ENCODE measurements around the gene ROR1.

DNA sequence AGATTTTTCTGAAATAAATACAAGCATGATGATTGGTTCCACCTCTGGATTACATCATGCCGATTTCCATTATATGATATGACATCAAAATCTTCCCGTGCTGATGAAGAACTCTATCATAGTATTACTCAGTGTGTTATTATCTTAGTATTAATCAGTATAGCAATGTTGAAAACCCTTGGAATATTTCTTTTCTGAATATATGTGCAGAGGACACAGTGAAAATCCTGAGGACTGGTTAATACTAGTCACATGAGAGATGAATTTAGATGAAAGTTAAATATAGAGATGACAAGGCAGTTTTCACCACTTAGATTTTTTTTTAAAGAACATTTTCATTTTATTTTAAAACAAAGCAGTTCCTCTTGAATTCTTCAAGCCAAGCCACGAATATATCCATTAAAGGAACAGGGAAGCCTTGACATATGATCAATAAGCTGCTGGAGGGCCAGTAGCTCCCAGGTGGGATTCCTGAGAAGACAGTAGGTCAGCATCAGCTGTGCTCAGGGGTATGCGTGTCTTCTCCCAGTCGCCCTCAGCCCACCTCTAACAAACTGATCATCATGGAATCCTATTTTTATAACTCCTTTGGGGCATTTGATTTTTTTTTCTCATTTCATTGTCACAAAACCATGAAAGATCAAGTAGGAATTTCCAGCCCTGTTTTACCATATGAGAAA, 373.4 kb downstream of the ROR1 start:
- TF ChIP-seq, protein P1, sequence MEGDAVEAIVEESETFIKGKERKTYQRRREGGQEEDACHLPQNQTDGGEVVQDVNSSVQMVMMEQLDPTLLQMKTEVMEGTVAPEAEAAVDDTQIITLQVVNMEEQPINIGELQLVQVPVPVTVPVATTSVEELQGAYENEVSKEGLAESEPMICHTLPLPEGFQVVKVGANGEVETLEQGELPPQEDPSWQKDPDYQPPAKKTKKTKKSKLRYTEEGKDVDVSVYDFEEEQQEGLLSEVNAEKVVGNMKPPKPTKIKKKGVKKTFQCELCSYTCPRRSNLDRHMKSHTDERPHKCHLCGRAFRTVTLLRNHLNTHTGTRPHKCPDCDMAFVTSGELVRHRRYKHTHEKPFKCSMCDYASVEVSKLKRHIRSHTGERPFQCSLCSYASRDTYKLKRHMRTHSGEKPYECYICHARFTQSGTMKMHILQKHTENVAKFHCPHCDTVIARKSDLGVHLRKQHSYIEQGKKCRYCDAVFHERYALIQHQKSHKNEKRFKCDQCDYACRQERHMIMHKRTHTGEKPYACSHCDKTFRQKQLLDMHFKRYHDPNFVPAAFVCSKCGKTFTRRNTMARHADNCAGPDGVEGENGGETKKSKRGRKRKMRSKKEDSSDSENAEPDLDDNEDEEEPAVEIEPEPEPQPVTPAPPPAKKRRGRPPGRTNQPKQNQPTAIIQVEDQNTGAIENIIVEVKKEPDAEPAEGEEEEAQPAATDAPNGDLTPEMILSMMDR (IDR thresholded peaks at IDR 0.05; ENCODE audit: low read depth, low read length): no peak
- TF ChIP-seq POLR2A (IDR thresholded peaks at IDR 0.05; ENCODE audit: extremely low read depth, insufficient read length): no peak
- TF ChIP-seq MYC (IDR thresholded peaks at IDR 0.05; ENCODE audit: low read depth, low read length): no peak
- TF ChIP-seq, protein P2, sequence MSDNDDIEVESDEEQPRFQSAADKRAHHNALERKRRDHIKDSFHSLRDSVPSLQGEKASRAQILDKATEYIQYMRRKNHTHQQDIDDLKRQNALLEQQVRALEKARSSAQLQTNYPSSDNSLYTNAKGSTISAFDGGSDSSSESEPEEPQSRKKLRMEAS (IDR thresholded peaks at IDR 0.05; ENCODE audit: low read depth, low read length): no peak
